NCI-H2227 treated with DMSO at 0.1 percent for 48 hours (cell line): ENCODE data around the gene FSTL4.
"Not testable (repeated sequence)": the region's sequence is repeated elsewhere in the genome, so short reads cannot be mapped to it uniquely, and the experiment has no call there.

Experiments used
- DNase-seq: peaks from one replicate; lab custom pipeline; 2025; lab: John Stamatoyannopoulos, UW

Gene FSTL4

GRCh38 chr5:133170756-133171387 lies 441.5 kb downstream of the FSTL4 start:
- not testable (repeated sequence) for DNase-seq

GRCh38 chr5:133164759-133165158 lies 447.6 kb downstream of the FSTL4 start:
- DNase-seq: no peak

- no peak for DNase-seq
These were observed 448.5 kb downstream of the FSTL4 start for GRCh38 chr5:133163839-133164238.

- DNase-seq: no peak
These were observed 452.8 kb downstream of the FSTL4 start for GRCh38 chr5:133159543-133159942.

- DNase-seq: no peak
These were observed 456.9 kb downstream of the FSTL4 start for GRCh38 chr5:133155326-133155969.

GRCh38 chr5:133154274-133155075 lies 457.9 kb downstream of the FSTL4 start:
- DNase-seq: no peak

- no peak for DNase-seq
These were observed 461.3 kb downstream of the FSTL4 start for GRCh38 chr5:133150909-133151544.

- no peak for DNase-seq
These were observed 463.0 kb downstream of the FSTL4 start for GRCh38 chr5:133149345-133149744.

- DNase-seq: no peak
These were observed 464.4 kb downstream of the FSTL4 start for GRCh38 chr5:133147815-133148567.

- DNase-seq: no peak
These were observed 464.9 kb downstream of the FSTL4 start for GRCh38 chr5:133147411-133147810.
